22Rv1 (cell line): ENCODE measurements around the gene CCDC150.

Source experiments
- CTCF ChIP-seq: fragments of 450-650 bp; IDR thresholded peaks from 2 replicates; pipeline ENCODE4 v1.5.1; 2017; ENCODE audit warnings: mild to moderate bottlenecking
- ZFX ChIP-seq: fragments of 450-650 bp; IDR thresholded peaks from 2 replicates; pipeline ENCODE4 v1.6.1; 2017; ENCODE audit warnings: antibody characterized with exemption, borderline replicate concordance

- TF ChIP-seq CTCF (no peak), ZFX (no peak)
Measured at GRCh38 chr2:196745711-196746110, 106.2 kb downstream of the CCDC150 start.
